ENCODE data around the gene OXNAD1.

- TF ChIP-seq POLR2A (IDR thresholded peaks at IDR 0.05; ENCODE audit: low read depth, low read length) (no peak), SPI1 (IDR thresholded peaks at IDR 0.05; ENCODE audit: low read depth, low read length) (no peak), POLR2AphosphoS5 (IDR thresholded peaks at IDR 0.05; ENCODE audit: low read depth, low read length) (no peak), PAX5 (IDR thresholded peaks at IDR 0.05; ENCODE audit: insufficient read depth, low read length, severe bottlenecking) (no peak)
Measured at GRCh38 chr3:16288664-16289063, 23.7 kb downstream of the OXNAD1 start.
